ENCODE measurements around the gene ZNF248.

DNA sequence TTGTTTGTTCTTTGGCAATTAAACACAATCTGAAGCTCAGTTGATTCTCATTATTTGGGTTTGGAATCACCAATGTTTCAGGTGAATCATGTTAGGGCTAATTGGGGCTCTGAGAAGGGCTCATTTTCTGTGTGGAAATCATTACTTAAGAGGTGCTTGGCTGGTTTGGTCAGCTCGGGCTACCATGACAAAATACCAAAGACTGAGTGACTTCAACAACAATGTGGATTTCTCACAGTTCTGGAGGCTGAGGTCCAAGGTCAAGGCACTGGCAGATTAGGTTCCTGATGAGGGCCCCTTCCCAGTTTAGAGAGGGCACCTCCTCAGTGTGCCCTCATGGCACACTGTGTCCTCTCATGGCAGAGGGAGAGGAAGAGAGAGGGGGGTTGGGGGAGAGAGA is 121.3 kb downstream of the ZNF248 start:
- TF ChIP-seq, protein P1, sequence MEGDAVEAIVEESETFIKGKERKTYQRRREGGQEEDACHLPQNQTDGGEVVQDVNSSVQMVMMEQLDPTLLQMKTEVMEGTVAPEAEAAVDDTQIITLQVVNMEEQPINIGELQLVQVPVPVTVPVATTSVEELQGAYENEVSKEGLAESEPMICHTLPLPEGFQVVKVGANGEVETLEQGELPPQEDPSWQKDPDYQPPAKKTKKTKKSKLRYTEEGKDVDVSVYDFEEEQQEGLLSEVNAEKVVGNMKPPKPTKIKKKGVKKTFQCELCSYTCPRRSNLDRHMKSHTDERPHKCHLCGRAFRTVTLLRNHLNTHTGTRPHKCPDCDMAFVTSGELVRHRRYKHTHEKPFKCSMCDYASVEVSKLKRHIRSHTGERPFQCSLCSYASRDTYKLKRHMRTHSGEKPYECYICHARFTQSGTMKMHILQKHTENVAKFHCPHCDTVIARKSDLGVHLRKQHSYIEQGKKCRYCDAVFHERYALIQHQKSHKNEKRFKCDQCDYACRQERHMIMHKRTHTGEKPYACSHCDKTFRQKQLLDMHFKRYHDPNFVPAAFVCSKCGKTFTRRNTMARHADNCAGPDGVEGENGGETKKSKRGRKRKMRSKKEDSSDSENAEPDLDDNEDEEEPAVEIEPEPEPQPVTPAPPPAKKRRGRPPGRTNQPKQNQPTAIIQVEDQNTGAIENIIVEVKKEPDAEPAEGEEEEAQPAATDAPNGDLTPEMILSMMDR (conservative IDR thresholded peaks at IDR 0.05; ENCODE audit: low read depth, low read length), result no peak
- TF ChIP-seq EZH2 (IDR thresholded peaks at IDR 0.05; ENCODE audit: low read length, unreplicated experiment), result no peak
